Panc1 (cell line): ENCODE results near the gene MCM9.

Source experiments
- POLR2AphosphoS5 ChIP-seq: IDR thresholded peaks from 2 replicates; pipeline ENCODE4 v1.6.1; 2012; ENCODE audit warnings: mild to moderate bottlenecking, low read depth, low read length, moderate library complexity
- SIN3A ChIP-seq: IDR thresholded peaks from 2 replicates; pipeline ENCODE4 v1.6.1; 2012; ENCODE audit warnings: low read depth, mild to moderate bottlenecking, low read length, moderate library complexity, borderline replicate concordance; ENCODE audit not compliant: insufficient read depth
- TCF7L2 ChIP-seq: IDR thresholded peaks from 2 replicates; pipeline ENCODE4 v1.6.1; 2011; ENCODE audit warnings: mild to moderate bottlenecking, low read depth, low read length, inconsistent platforms
- TF ChIP-seq, protein P1 (sequence below): fragments of 450-650 bp; IDR thresholded peaks from 2 replicates; pipeline ENCODE4 v1.5.1; 2017; ENCODE audit warnings: mild to moderate bottlenecking

DNA sequence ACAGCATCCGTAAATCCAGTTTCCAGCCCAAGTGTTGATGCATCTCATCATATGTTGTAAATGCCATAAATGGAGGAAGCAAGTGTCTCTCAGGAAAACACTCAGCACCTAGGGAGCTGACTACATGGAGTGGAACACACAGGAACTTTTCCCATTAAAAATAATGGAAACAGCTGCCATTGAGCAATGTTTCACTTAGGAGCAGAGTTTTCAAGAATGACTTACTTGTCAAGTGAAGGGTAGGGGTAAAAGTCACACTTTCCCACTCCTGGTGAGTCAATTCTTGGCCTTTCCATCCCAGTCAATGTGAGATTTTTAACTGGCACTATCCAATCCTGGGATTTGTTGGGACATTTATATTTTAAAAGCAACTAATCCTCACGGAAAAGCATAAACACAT, 160.4 kb downstream of the MCM9 start:
- TF ChIP-seq, protein P1, sequence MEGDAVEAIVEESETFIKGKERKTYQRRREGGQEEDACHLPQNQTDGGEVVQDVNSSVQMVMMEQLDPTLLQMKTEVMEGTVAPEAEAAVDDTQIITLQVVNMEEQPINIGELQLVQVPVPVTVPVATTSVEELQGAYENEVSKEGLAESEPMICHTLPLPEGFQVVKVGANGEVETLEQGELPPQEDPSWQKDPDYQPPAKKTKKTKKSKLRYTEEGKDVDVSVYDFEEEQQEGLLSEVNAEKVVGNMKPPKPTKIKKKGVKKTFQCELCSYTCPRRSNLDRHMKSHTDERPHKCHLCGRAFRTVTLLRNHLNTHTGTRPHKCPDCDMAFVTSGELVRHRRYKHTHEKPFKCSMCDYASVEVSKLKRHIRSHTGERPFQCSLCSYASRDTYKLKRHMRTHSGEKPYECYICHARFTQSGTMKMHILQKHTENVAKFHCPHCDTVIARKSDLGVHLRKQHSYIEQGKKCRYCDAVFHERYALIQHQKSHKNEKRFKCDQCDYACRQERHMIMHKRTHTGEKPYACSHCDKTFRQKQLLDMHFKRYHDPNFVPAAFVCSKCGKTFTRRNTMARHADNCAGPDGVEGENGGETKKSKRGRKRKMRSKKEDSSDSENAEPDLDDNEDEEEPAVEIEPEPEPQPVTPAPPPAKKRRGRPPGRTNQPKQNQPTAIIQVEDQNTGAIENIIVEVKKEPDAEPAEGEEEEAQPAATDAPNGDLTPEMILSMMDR, result no peak
- TF ChIP-seq SIN3A (no peak), TCF7L2 (no peak), POLR2AphosphoS5 (no peak)
